Activated CD4-positive, alpha-beta T cell treated with anti-CD3 and anti-CD28 coated beads, Interleukin-2, amount 10 ng/mL, durations not matched to agents 7 days and 5 days (primary cell): ENCODE data around the gene RPS3A. TPM values are rescaled to one million over a fixed set of nuclear protein-coding genes. Genes with fewer than 3 reads are reported as not detected.
A peak's percentile ranks its signal among the peaks of the same experiment; 100 is the strongest.

Experiments
- CTCF ChIA-PET: fragments of 350-600 bp; sonication (Branson Sonifier 250); formaldehyde crosslinking; loops from one replicate; lab custom pipeline; 2021; ENCODE audit warnings: antibody characterized with exemption; lab: Charles Lee
- POLR2A ChIA-PET: fragments of 350-600 bp; sonication (Branson Sonifier 250); formaldehyde crosslinking; loops from one replicate; lab custom pipeline; 2021; ENCODE audit warnings: antibody characterized with exemption; lab: Charles Lee
- DNase-seq: peaks from one replicate; pipeline ENCODE4 v3.0.0-alpha.2; 2020
- H3K27ac Mint-ChIP-seq: one replicate; pipeline ENCODE4 v1.8.0; 2021; ENCODE audit warnings: mild to moderate bottlenecking, moderate library complexity, mixed read lengths
- H3K27me3 Mint-ChIP-seq: one replicate; pipeline ENCODE4 v1.8.0; 2021; ENCODE audit warnings: mixed read lengths
- H3K36me3 Mint-ChIP-seq: one replicate; pipeline ENCODE4 v1.8.0; 2021; ENCODE audit warnings: low read depth, mixed read lengths
- H3K4me1 Mint-ChIP-seq: one replicate; pipeline ENCODE4 v1.8.0; 2021; ENCODE audit warnings: mixed read lengths
- H3K4me3 Mint-ChIP-seq: one replicate; pipeline ENCODE4 v1.8.0; 2021; ENCODE audit warnings: mild to moderate bottlenecking, moderate library complexity, mixed read lengths
- H3K9me3 Mint-ChIP-seq: one replicate; pipeline ENCODE4 v1.8.0; 2021; ENCODE audit warnings: mixed read lengths
- total RNA-seq, 2 experiments: library from RNA; stranded (reverse); gene quantifications; one replicate each; pipeline ENCODE4 v1.2.3, GENCODE V29; 2021

Gene RPS3A
- total RNA-seq, 2 experiments from 2014 or later, result 1,755 to 1,802 TPM

- H3K27ac Mint-ChIP-seq, result peak overlapping the region; percentile 97
- H3K36me3 Mint-ChIP-seq, result peaks cover 31% of the 10 kb centered on the region
- no peak for DNase-seq
- H3K27me3 Mint-ChIP-seq, result no peaks in the 10 kb centered on the region
- no peak overlapping the region for H3K4me3 Mint-ChIP-seq
- POLR2A ChIA-PET, result no interaction called here
- H3K4me1 Mint-ChIP-seq, result peaks cover 42% of the 10 kb centered on the region
- CTCF ChIA-PET, result interaction anchor here (0.6 to 1.4 kb wide), 4 partner anchors 8 to 116 kb away, joined by 3 to 7 read pairs (median 3); no protein-coding TSS in a partner anchor
- no peaks in the 10 kb centered on the region for H3K9me3 Mint-ChIP-seq
These were observed 1.7 kb upstream of the RPS3A start for GRCh38 chr4:151097759-151098158.

DNA sequence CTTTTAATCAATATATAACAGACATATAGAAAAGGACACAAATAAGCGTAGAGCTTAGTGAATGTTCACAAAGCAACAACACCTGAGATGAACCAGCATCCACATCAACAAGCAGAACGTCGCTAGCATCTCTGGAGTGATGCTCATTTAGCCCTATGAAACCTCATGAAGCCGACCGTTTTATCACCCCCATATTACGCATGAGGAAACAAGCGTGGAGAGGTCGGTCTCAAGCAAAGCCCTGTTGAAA lies 524 bp upstream of the RPS3A start:
- Mint-ChIP-seq H3K27me3 (no peaks in the 10 kb centered on the region), H3K27ac (peak overlapping the region; percentile 97), H3K4me3 (peak overlapping the region; percentile 97), H3K4me1 (peaks cover 46% of the 10 kb centered on the region), H3K36me3 (peaks cover 39% of the 10 kb centered on the region), H3K9me3 (no peaks in the 10 kb centered on the region)
- POLR2A ChIA-PET, result interaction anchor here (0.6 kb wide), 1 partner anchor 1217 kb away, joined by 4 read pairs; no protein-coding TSS in a partner anchor
- CTCF ChIA-PET, result interaction anchor here (0.6 to 1.4 kb wide), 6 partner anchors 9 to 986 kb away, joined by 3 to 9 read pairs (median 5); no protein-coding TSS in a partner anchor
- no peak for DNase-seq

DNA sequence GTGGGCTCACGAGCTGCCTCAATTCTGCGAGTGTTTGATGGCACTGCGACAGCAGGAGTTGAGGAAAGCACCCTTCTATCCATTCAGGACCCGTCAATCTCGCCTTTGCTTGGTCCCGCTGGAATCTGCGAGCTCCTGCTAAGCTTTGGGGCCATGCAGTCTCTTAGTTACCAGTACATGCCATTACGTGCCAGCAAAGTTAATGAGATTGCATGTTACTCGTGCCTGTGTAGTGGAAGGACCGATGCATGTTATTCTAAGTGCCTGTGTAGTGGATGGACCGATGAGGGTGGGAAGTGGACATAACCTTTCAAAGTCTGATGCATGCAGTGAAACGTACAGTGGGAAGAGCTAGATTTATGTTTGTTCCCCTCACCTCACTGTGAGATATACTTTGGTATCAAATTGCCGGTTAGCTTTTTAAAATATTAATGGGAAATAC lies 569 bp downstream of the RPS3A start:
- Mint-ChIP-seq H3K27ac (peak overlapping the region; percentile 97), H3K36me3 (peaks cover 49% of the 10 kb centered on the region), H3K4me3 (peak overlapping the region; percentile 97), H3K27me3 (no peaks in the 10 kb centered on the region), H3K9me3 (no peaks in the 10 kb centered on the region), H3K4me1 (peaks cover 52% of the 10 kb centered on the region)
- CTCF ChIA-PET, result interaction anchor here (0.6 to 1.4 kb wide), 4 partner anchors 8 to 89 kb away, joined by 3 to 7 read pairs (median 4); no protein-coding TSS in a partner anchor
- DNase-seq, result no peak
- POLR2A ChIA-PET, result no interaction called here

- H3K4me1 Mint-ChIP-seq, result peaks cover 52% of the 10 kb centered on the region
These were observed 1.1 kb downstream of the RPS3A start for GRCh38 chr4:151100531-151100930.

DNA sequence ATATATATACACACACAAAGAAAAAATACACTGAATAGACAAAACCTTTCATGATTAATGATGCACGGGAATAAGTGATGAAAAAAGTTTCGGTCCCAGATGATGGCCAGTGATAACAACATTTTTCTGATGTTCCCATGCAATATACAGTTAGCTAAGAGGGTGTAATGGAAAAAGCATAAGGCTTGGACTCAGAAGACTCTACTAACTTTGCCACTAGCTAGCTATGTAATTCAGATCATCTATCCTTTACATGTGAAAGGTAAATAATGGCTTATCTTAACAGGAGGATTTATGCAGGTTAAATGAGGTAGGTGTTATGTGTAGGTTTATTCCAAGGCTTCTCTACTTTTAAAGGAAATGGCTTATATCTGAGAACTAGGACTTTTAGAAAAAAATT lies 4.3 kb downstream of the RPS3A start:
- no peak for DNase-seq
- ChIA-PET POLR2A (no interaction called here), CTCF (interaction anchor here (1.6 kb wide), 1 partner anchor 13 kb away, joined by 6 read pairs; no protein-coding TSS in a partner anchor)
- Mint-ChIP-seq H3K36me3 (peaks cover 70% of the 10 kb centered on the region), H3K27me3 (no peaks in the 10 kb centered on the region), H3K4me1 (peaks cover 39% of the 10 kb centered on the region), H3K27ac (no peak overlapping the region), H3K4me3 (no peak overlapping the region), H3K9me3 (no peaks in the 10 kb centered on the region)

More at GRCh38 chr4:151100531-151100930, 1.1 kb downstream of the RPS3A start:
- H3K27me3 Mint-ChIP-seq, result no peaks in the 10 kb centered on the region
- ChIA-PET POLR2A (no interaction called here), CTCF (interaction anchor here (0.7 to 1.4 kb wide), 3 partner anchors 10 to 90 kb away, joined by 3 to 7 read pairs (median 6); no protein-coding TSS in a partner anchor)
- H3K9me3 Mint-ChIP-seq, result no peaks in the 10 kb centered on the region
- DNase-seq, result no peak
- peak overlapping the region; percentile 97 for H3K4me3 Mint-ChIP-seq
- peak overlapping the region; percentile 97 for H3K27ac Mint-ChIP-seq
- peaks cover 50% of the 10 kb centered on the region for H3K36me3 Mint-ChIP-seq

GRCh38 chr4:151104621-151105020 lies 5.2 kb downstream of the RPS3A start:
- no peaks in the 10 kb centered on the region for H3K27me3 Mint-ChIP-seq
- no peak for DNase-seq
- H3K27ac Mint-ChIP-seq, result no peak overlapping the region
- H3K36me3 Mint-ChIP-seq, result peaks cover 68% of the 10 kb centered on the region
- H3K4me3 Mint-ChIP-seq, result no peak overlapping the region
- ChIA-PET CTCF (interaction anchor here (0.6 to 1.8 kb wide), 4 partner anchors 9 to 562 kb away, joined by 3 to 7 read pairs (median 3); no protein-coding TSS in a partner anchor), POLR2A (no interaction called here)
- H3K4me1 Mint-ChIP-seq, result peaks cover 33% of the 10 kb centered on the region
- no peaks in the 10 kb centered on the region for H3K9me3 Mint-ChIP-seq

- CTCF ChIA-PET, result interaction anchor here (0.6 to 1.8 kb wide), 3 partner anchors 9 to 797 kb away, joined by 3 to 7 read pairs (median 5); no protein-coding TSS in a partner anchor
- Mint-ChIP-seq H3K27ac (no peak overlapping the region), H3K4me1 (peaks cover 32% of the 10 kb centered on the region), H3K4me3 (no peak overlapping the region), H3K27me3 (no peaks in the 10 kb centered on the region), H3K9me3 (no peaks in the 10 kb centered on the region), H3K36me3 (peaks cover 59% of the 10 kb centered on the region)
- POLR2A ChIA-PET, result no interaction called here
- DNase-seq, result no peak
These were observed 6.1 kb downstream of the RPS3A start for GRCh38 chr4:151105454-151106032.

DNA sequence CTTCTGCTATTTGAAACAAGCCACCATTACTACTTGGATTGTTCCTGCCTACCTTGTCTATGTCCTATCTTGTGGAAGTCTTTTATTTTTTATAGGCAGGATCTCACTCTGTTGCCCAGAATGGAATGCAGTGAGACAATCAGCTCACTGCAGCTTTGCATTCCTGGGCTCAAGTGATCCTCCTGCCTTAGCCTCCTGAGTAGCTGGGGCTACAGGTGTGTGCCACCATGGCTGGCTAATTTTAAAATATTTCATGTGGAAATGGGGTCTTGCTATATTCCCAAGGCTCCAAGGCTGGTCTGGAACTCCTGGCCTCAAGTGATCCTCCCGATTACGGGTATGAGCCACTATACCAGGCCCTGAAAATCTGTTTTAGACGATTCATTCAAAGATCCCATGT lies 7.6 kb downstream of the RPS3A start:
- Mint-ChIP-seq H3K27me3 (no peaks in the 10 kb centered on the region), H3K4me3 (no peak overlapping the region), H3K9me3 (no peaks in the 10 kb centered on the region), H3K36me3 (peaks cover 47% of the 10 kb centered on the region), H3K27ac (peak overlapping the region; percentile 1), H3K4me1 (peaks cover 18% of the 10 kb centered on the region)
- ChIA-PET POLR2A (no interaction called here), CTCF (no interaction called here)
- DNase-seq, result no peak

- Mint-ChIP-seq H3K4me3 (no peak overlapping the region), H3K27me3 (no peaks in the 10 kb centered on the region), H3K36me3 (peaks cover 25% of the 10 kb centered on the region), H3K4me1 (peaks cover 2% of the 10 kb centered on the region), H3K9me3 (no peaks in the 10 kb centered on the region), H3K27ac (no peak overlapping the region)
- CTCF ChIA-PET, result interaction anchor here (0.6 to 1.2 kb wide), 3 partner anchors 10 to 1392 kb away, joined by 4 to 7 read pairs (median 5); no protein-coding TSS in a partner anchor
- no peak for DNase-seq
- POLR2A ChIA-PET, result no interaction called here
These were observed 10.8 kb downstream of the RPS3A start for GRCh38 chr4:151110236-151110635.

GRCh38 chr4:151114338-151114737 lies 14.9 kb downstream of the RPS3A start:
- Mint-ChIP-seq H3K4me3 (no peak overlapping the region), H3K27me3 (no peaks in the 10 kb centered on the region), H3K27ac (no peak overlapping the region), H3K9me3 (no peaks in the 10 kb centered on the region), H3K4me1 (peaks cover 2% of the 10 kb centered on the region), H3K36me3 (peaks cover 5% of the 10 kb centered on the region)
- ChIA-PET CTCF (interaction anchor here (1.4 to 1.6 kb wide), 2 partner anchors 9 to 14 kb away, joined by 3 to 6 read pairs; no protein-coding TSS in a partner anchor), POLR2A (no interaction called here)
- no peak for DNase-seq

GRCh38 chr4:151114986-151115385 lies 15.6 kb downstream of the RPS3A start:
- no peak for DNase-seq
- CTCF ChIA-PET, result interaction anchor here (1.4 to 1.6 kb wide), 2 partner anchors 10 to 15 kb away, joined by 3 to 6 read pairs; no protein-coding TSS in a partner anchor
- Mint-ChIP-seq H3K4me1 (peaks cover 2% of the 10 kb centered on the region), H3K27ac (no peak overlapping the region), H3K9me3 (no peaks in the 10 kb centered on the region), H3K4me3 (no peak overlapping the region), H3K27me3 (no peaks in the 10 kb centered on the region), H3K36me3 (peaks cover 5% of the 10 kb centered on the region)
- POLR2A ChIA-PET, result no interaction called here

GRCh38 chr4:151117371-151117962 lies 18.0 kb downstream of the RPS3A start:
- Mint-ChIP-seq H3K4me3 (no peak overlapping the region), H3K36me3 (peaks cover 3% of the 10 kb centered on the region), H3K4me1 (peaks cover 5% of the 10 kb centered on the region), H3K9me3 (no peaks in the 10 kb centered on the region), H3K27me3 (no peaks in the 10 kb centered on the region), H3K27ac (no peak overlapping the region)
- CTCF ChIA-PET, result interaction anchor here (0.6 to 1.7 kb wide), 7 partner anchors 9 to 232 kb away, joined by 3 to 7 read pairs (median 4); no protein-coding TSS in a partner anchor
- POLR2A ChIA-PET, result interaction anchor here (0.6 to 0.7 kb wide), 2 partner anchors 51 to 233 kb away, joined by 3 read pairs; no protein-coding TSS in a partner anchor
- DNase-seq, result peak; percentile 66

DNA sequence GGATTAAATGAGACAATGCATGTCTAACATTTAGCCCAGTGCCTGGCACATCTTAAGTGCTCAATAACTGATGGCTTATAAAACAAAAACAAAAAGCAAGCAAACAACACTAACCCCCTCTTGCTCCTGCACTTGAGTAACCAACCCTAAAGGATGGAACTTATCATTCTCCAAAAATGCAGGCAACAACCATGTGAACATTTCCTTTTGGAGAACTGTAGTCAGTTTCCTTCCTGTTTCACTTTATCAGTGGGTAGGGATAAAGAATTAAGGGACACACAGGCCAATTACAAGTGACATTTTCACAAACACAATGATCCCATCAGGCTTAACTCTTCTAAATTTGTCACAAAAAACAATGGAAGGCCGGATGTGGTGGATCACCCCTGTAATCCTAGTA lies 30.4 kb downstream of the RPS3A start:
- DNase-seq, result no peak
- POLR2A ChIA-PET, result no interaction called here
- Mint-ChIP-seq H3K4me1 (no peaks in the 10 kb centered on the region), H3K36me3 (no peaks in the 10 kb centered on the region), H3K9me3 (no peaks in the 10 kb centered on the region), H3K27ac (no peak overlapping the region), H3K27me3 (no peaks in the 10 kb centered on the region), H3K4me3 (no peak overlapping the region)
- CTCF ChIA-PET, result interaction anchor here (1.3 kb wide), 1 partner anchor 13 kb away, joined by 4 read pairs; no protein-coding TSS in a partner anchor
